NB4 (cell line): ENCODE measurements around the gene COL2A1.

ENCODE experiments used
- POLR2A ChIP-seq: IDR thresholded peaks from 2 replicates; pipeline ENCODE4 v1.6.1; 2011; ENCODE audit warnings: mild to moderate bottlenecking; ENCODE audit not compliant: insufficient read length; ENCODE audit errors: extremely low read depth
- TF ChIP-seq, protein P1 (sequence below): IDR thresholded peaks from one replicate; pipeline ENCODE4 v1.5.1; 2012; ENCODE audit warnings: low read depth, low read length

DNA sequence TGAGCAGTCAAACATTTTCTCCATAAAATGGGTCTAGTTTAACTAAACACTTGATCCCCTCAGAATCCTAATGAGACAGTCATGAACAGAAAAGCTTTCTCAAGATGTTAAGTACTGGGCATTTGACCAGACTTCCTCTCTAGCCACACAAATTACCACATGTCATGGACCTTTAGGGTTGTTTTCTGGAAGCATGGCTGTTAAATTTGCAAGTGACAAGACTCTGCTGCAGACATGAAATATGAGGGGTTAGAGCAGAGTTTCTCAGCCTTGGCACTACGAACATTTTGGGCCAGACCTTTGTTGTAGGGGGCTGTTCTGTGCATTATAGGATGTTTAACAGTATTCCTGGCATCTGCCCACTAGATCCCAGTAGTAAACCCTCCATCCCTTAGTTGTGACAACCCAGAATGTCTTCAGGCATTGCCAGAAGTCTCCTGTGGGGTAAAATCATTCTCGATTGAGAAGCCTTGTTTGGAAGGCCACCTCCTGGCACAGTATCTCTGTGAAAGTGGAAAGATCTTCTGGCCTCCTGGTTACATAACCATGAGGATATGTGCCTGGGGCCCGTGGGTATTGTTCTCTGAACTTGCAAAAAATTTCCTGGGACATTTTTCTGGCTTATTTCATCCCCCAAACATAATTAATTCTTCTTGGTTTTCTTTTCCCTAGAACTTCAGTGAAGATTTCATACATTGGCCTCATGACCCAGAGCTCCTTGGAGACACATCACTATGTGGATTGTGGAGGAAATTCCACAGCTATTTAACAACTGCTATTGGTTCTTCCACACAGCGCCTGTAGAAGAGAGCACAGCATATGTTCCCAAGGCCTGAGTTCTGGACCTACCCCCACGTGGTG lies 36.6 kb downstream of the COL2A1 start:
- TF ChIP-seq, protein P1, sequence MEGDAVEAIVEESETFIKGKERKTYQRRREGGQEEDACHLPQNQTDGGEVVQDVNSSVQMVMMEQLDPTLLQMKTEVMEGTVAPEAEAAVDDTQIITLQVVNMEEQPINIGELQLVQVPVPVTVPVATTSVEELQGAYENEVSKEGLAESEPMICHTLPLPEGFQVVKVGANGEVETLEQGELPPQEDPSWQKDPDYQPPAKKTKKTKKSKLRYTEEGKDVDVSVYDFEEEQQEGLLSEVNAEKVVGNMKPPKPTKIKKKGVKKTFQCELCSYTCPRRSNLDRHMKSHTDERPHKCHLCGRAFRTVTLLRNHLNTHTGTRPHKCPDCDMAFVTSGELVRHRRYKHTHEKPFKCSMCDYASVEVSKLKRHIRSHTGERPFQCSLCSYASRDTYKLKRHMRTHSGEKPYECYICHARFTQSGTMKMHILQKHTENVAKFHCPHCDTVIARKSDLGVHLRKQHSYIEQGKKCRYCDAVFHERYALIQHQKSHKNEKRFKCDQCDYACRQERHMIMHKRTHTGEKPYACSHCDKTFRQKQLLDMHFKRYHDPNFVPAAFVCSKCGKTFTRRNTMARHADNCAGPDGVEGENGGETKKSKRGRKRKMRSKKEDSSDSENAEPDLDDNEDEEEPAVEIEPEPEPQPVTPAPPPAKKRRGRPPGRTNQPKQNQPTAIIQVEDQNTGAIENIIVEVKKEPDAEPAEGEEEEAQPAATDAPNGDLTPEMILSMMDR, result no peak
- no peak for TF ChIP-seq POLR2A
